RWPE2 (cell line): ENCODE data around the gene G6PD.

Experiments
- ATAC-seq: fragments of 200-7000 bp; cut with Tn5 transposase; 3 replicates; pipeline ENCODE4 v1.9.1; 2021; ENCODE audit warnings: low read depth
- DNase-seq: peaks from one replicate; pipeline ENCODE4 v3.0.0-alpha.2; 2020; ENCODE audit warnings: low spot score
- H3K27ac ChIP-seq: fragments of 450-650 bp; 2 replicates; pipeline ENCODE4 v1.5.1; 2017; ENCODE audit warnings: mild to moderate bottlenecking; ENCODE audit not compliant: poor library complexity, severe bottlenecking
- H3K27me3 ChIP-seq: fragments of 250-450 bp; sonication (Bioruptor Pico); 2 replicates; pipeline ENCODE4 v1.5.1; 2021; ENCODE audit warnings: mild to moderate bottlenecking, moderate library complexity; ENCODE audit not compliant: insufficient read depth, poor library complexity, severe bottlenecking
- H3K36me3 ChIP-seq: fragments of 250-450 bp; sonication (Bioruptor Pico); 2 replicates; pipeline ENCODE4 v1.5.1; 2020; ENCODE audit warnings: low read depth, mild to moderate bottlenecking, moderate library complexity
- H3K4me1 ChIP-seq: fragments of 250-450 bp; sonication (Bioruptor Pico); 2 replicates; pipeline ENCODE4 v1.5.1; 2021; ENCODE audit warnings: mild to moderate bottlenecking, moderate library complexity; ENCODE audit not compliant: insufficient read depth, poor library complexity, severe bottlenecking
- H3K4me3 ChIP-seq: fragments of 250-450 bp; sonication (Bioruptor Pico); 2 replicates; pipeline ENCODE4 v1.5.1; 2021; ENCODE audit warnings: mild to moderate bottlenecking, moderate library complexity; ENCODE audit not compliant: severe bottlenecking
- H3K9me3 ChIP-seq: fragments of 250-450 bp; sonication (Bioruptor Pico); 2 replicates; pipeline ENCODE4 v1.5.1; 2021; ENCODE audit warnings: mild to moderate bottlenecking, moderate library complexity; ENCODE audit not compliant: severe bottlenecking
- TF ChIP-seq, protein P1 (sequence below): fragments of 450-650 bp; IDR thresholded peaks from one replicate; pipeline ENCODE4 v1.5.1; 2017; ENCODE audit warnings: mild to moderate bottlenecking, moderate library complexity; ENCODE audit not compliant: poor library complexity, severe bottlenecking

The G6PD gene

DNA sequence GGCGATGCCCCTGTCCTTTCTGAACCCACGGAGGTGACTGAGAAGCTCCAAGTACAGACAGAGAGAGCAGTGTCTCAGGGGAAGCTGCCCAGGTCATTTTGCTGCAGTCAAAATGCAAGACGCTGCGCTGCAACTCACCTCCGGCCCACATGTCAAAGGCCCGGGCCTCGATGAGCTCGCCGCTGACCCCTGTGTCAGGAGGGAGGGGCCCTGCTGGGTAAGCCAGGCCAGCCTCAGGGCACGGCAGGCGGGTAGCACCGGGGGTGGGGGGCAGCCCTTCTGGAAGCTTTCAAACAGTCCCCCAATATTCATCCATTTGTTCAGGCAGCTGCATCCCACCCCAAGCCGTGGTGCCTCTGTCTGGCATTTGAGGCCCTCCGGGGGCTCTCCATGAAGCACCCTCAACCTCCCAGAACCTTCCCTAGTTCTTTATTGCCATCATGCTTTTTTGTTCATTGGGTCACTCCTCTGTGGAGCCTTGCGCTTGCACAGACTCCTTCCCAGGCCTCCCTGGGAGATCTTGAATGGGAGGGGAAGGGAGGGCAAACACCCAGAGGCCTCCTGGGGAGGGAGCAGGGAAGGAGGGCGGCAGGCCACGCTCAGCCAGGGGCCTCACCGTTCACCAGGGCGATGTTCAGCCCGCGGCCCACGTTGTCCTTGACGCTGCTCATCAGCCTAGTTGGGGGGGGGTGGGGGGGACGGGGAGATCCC, 38.8 kb downstream of the G6PD start:
- Histone ChIP-seq H3K36me3 (no peaks in the 10 kb centered on the region), H3K27me3 (no peaks in the 10 kb centered on the region), H3K27ac (no peak overlapping the region), H3K4me1 (peaks cover 2% of the 10 kb centered on the region), H3K4me3 (no peak overlapping the region), H3K9me3 (no peaks in the 10 kb centered on the region)
- TF ChIP-seq, protein P1, sequence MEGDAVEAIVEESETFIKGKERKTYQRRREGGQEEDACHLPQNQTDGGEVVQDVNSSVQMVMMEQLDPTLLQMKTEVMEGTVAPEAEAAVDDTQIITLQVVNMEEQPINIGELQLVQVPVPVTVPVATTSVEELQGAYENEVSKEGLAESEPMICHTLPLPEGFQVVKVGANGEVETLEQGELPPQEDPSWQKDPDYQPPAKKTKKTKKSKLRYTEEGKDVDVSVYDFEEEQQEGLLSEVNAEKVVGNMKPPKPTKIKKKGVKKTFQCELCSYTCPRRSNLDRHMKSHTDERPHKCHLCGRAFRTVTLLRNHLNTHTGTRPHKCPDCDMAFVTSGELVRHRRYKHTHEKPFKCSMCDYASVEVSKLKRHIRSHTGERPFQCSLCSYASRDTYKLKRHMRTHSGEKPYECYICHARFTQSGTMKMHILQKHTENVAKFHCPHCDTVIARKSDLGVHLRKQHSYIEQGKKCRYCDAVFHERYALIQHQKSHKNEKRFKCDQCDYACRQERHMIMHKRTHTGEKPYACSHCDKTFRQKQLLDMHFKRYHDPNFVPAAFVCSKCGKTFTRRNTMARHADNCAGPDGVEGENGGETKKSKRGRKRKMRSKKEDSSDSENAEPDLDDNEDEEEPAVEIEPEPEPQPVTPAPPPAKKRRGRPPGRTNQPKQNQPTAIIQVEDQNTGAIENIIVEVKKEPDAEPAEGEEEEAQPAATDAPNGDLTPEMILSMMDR, result no peak
- DNase-seq (no peak), ATAC-seq (no peak)

GRCh38 chrX:154506483-154507332, 39.9 kb downstream of the G6PD start:
- Histone ChIP-seq H3K27me3 (no peaks in the 10 kb centered on the region), H3K4me1 (peaks cover 2% of the 10 kb centered on the region), H3K9me3 (no peaks in the 10 kb centered on the region), H3K36me3 (no peaks in the 10 kb centered on the region), H3K4me3 (no peak overlapping the region), H3K27ac (peak overlapping the region; percentile 40)
- no peak for ATAC-seq
- TF ChIP-seq, protein P1, result no peak
- no peak for DNase-seq

DNA sequence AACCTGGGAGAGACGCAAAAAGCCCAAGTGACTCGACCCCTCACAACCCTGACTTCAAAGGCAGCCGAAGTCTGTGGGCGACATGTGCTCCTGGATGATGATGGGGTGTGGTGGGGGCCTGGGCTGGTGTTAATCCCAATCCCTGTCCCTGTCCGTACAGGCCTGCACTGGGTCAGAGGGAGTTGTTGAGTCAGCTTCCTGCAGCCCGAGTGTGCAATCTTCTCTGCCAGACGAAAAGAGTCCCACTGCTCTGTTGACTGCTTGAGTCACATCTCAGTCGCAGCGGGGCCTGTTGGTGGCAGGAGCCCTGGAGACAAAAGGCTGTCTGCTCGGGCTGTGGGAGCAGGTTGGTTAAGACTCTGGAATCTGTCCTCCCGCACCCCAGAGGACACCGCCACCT, 40.9 kb downstream of the G6PD start:
- TF ChIP-seq, protein P1, result no peak
- no peaks in the 10 kb centered on the region for H3K36me3 ChIP-seq
- H3K9me3 ChIP-seq, result no peaks in the 10 kb centered on the region
- H3K27ac ChIP-seq, result peak overlapping the region; percentile 40
- ATAC-seq, result peak; percentile 73
- H3K27me3 ChIP-seq, result no peaks in the 10 kb centered on the region
- H3K4me3 ChIP-seq, result no peak overlapping the region
- peaks cover 2% of the 10 kb centered on the region for H3K4me1 ChIP-seq
- no peak for DNase-seq

GRCh38 chrX:154502989-154503388, 43.7 kb downstream of the G6PD start:
- Histone ChIP-seq H3K27ac (no peak overlapping the region), H3K36me3 (no peaks in the 10 kb centered on the region), H3K4me3 (no peak overlapping the region), H3K27me3 (no peaks in the 10 kb centered on the region), H3K4me1 (peaks cover 2% of the 10 kb centered on the region), H3K9me3 (no peaks in the 10 kb centered on the region)
- ATAC-seq, result no peak
- TF ChIP-seq, protein P1, result no peak
- no peak for DNase-seq
